NB4 (cell line): ENCODE results near the gene CHD6.

Experiments
- CTCF ChIP-seq: IDR thresholded peaks from one replicate; pipeline ENCODE4 v1.5.1; 2012; ENCODE audit warnings: low read depth, low read length
- MAX ChIP-seq: IDR thresholded peaks from 2 replicates; pipeline ENCODE4 v1.6.1; 2011; ENCODE audit warnings: low read depth, low read length

- TF ChIP-seq CTCF (no peak), MAX (no peak)
Observed at GRCh38 chr20:41604002-41604401, 14.2 kb downstream of the CHD6 start.
